ENCODE results near the gene UROC1. TPM values are rescaled to one million over a fixed set of nuclear protein-coding genes. Genes with fewer than 3 reads are reported as not detected.

UROC1 gene
- total RNA-seq, 1 experiment from 2014 or later = not detected

- intact Hi-C loops (cut with micrococcal nuclease; ENCODE audit: unreplicated experiment) = no loop called here
- no TSS peak for BruUV-seq (replicated peaks)
- Histone ChIP-seq H3K9me3 (ENCODE audit: low read depth, low read length, poor library complexity, severe bottlenecking) (peaks cover 4% of the 10 kb centered on the region), H3K4me3 (ENCODE audit: low read depth, low read length, poor library complexity, severe bottlenecking) (no peak overlapping the region), H3K27me3 (replicated peaks; ENCODE audit: insufficient read depth, low read depth, low read length, poor library complexity) (peaks cover 3% of the 10 kb centered on the region), H3K36me3 (ENCODE audit: insufficient read depth, low read length, poor library complexity, severe bottlenecking) (no peaks in the 10 kb centered on the region), H3K27ac (ENCODE audit: low read depth, low read length, poor library complexity, severe bottlenecking) (no peak overlapping the region), H3K4me1 (ENCODE audit: insufficient read depth, low read length, poor library complexity, severe bottlenecking) (no peaks in the 10 kb centered on the region)
- ChIA-PET CTCF (no interaction called here), POLR2A (ENCODE audit: low non-redundant PET) (no interaction called here)
- no peak for TF ChIP-seq EZH2 (IDR thresholded peaks at IDR 0.05; ENCODE audit: borderline replicate concordance, low read depth, low read length, poor library complexity, severe bottlenecking)
- TF ChIP-seq, protein P1, sequence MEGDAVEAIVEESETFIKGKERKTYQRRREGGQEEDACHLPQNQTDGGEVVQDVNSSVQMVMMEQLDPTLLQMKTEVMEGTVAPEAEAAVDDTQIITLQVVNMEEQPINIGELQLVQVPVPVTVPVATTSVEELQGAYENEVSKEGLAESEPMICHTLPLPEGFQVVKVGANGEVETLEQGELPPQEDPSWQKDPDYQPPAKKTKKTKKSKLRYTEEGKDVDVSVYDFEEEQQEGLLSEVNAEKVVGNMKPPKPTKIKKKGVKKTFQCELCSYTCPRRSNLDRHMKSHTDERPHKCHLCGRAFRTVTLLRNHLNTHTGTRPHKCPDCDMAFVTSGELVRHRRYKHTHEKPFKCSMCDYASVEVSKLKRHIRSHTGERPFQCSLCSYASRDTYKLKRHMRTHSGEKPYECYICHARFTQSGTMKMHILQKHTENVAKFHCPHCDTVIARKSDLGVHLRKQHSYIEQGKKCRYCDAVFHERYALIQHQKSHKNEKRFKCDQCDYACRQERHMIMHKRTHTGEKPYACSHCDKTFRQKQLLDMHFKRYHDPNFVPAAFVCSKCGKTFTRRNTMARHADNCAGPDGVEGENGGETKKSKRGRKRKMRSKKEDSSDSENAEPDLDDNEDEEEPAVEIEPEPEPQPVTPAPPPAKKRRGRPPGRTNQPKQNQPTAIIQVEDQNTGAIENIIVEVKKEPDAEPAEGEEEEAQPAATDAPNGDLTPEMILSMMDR (conservative IDR thresholded peaks at IDR 0.05; ENCODE audit: low read depth, low read length) = no peak
- DNase-seq (ENCODE audit: low spot score) = no peak
Observed at GRCh38 chr3:126557761-126558160, 40.2 kb upstream of the UROC1 start.

DNA sequence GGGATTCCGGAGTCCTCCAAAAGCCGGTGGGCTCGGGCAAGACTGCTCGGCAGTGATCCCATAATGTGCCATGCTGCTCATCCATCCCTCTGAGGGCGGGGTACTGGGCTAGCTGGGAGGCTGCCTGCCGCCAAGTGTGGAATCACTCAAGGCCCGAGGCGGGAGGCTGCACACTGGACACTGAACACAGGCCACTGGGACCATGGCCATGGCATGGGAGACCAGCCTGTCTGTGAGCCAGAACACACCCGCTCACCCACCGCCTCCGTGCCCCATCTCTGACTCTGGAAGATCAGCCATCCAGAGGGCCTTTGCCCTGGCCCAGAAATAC is 39.8 kb upstream of the UROC1 start:
- no peak for DNase-seq (ENCODE audit: low spot score)
- intact Hi-C loops (cut with micrococcal nuclease; ENCODE audit: unreplicated experiment) = no loop called here
- BruUV-seq (replicated peaks) = no TSS peak
- Histone ChIP-seq H3K4me3 (ENCODE audit: low read depth, low read length, poor library complexity, severe bottlenecking) (no peak overlapping the region), H3K4me1 (ENCODE audit: insufficient read depth, low read length, poor library complexity, severe bottlenecking) (no peaks in the 10 kb centered on the region), H3K36me3 (ENCODE audit: insufficient read depth, low read length, poor library complexity, severe bottlenecking) (no peaks in the 10 kb centered on the region), H3K27me3 (replicated peaks; ENCODE audit: insufficient read depth, low read depth, low read length, poor library complexity) (no peaks in the 10 kb centered on the region), H3K9me3 (ENCODE audit: low read depth, low read length, poor library complexity, severe bottlenecking) (peaks cover under 1% of the 10 kb centered on the region), H3K27ac (ENCODE audit: low read depth, low read length, poor library complexity, severe bottlenecking) (no peak overlapping the region)
- ChIA-PET POLR2A (ENCODE audit: low non-redundant PET) (no interaction called here), CTCF (no interaction called here)
- no peak for TF ChIP-seq EZH2 (IDR thresholded peaks at IDR 0.05; ENCODE audit: borderline replicate concordance, low read depth, low read length, poor library complexity, severe bottlenecking)
- TF ChIP-seq, protein P1 (conservative IDR thresholded peaks at IDR 0.05; ENCODE audit: low read depth, low read length) = no peak

- BruUV-seq (replicated peaks) = no TSS peak
- no peaks in the 10 kb centered on the region for H3K36me3 ChIP-seq (ENCODE audit: insufficient read depth, low read length, poor library complexity, severe bottlenecking)
- no peak overlapping the region for H3K4me3 ChIP-seq (ENCODE audit: low read depth, low read length, poor library complexity, severe bottlenecking)
- no peak for DNase-seq (ENCODE audit: low spot score)
- no peaks in the 10 kb centered on the region for H3K4me1 ChIP-seq (ENCODE audit: insufficient read depth, low read length, poor library complexity, severe bottlenecking)
- TF ChIP-seq EZH2 (IDR thresholded peaks at IDR 0.05; ENCODE audit: borderline replicate concordance, low read depth, low read length, poor library complexity, severe bottlenecking) = no peak
- TF ChIP-seq, protein P1 (conservative IDR thresholded peaks at IDR 0.05; ENCODE audit: low read depth, low read length) = no peak
- no peak overlapping the region for H3K27ac ChIP-seq (ENCODE audit: low read depth, low read length, poor library complexity, severe bottlenecking)
- intact Hi-C loops (cut with micrococcal nuclease; ENCODE audit: unreplicated experiment) = no loop called here
- no peaks in the 10 kb centered on the region for H3K27me3 ChIP-seq (replicated peaks; ENCODE audit: insufficient read depth, low read depth, low read length, poor library complexity)
- CTCF ChIA-PET = no interaction called here
- H3K9me3 ChIP-seq (ENCODE audit: low read depth, low read length, poor library complexity, severe bottlenecking) = no peaks in the 10 kb centered on the region
- POLR2A ChIA-PET (ENCODE audit: low non-redundant PET) = no interaction called here
Observed at GRCh38 chr3:126556637-126557414, 39.3 kb upstream of the UROC1 start.
